Hepatocyte (in vitro differentiated cells): Measurements from ENCODE around the gene MTG2.

Experiments used
- EZH2 ChIP-seq: fragments of 200-600 bp; sonication (generic); IDR thresholded peaks from 2 replicates; pipeline ENCODE4 v1.6.1; 2016; ENCODE audit warnings: antibody characterized with exemption, mild to moderate bottlenecking, borderline replicate concordance
- TF ChIP-seq, protein P1 (sequence below): fragments of 200-600 bp; sonication (generic); IDR thresholded peaks from 2 replicates; pipeline ENCODE4 v1.5.1; 2016; ENCODE audit warnings: antibody characterized with exemption, mild to moderate bottlenecking; ENCODE audit not compliant: poor library complexity

DNA sequence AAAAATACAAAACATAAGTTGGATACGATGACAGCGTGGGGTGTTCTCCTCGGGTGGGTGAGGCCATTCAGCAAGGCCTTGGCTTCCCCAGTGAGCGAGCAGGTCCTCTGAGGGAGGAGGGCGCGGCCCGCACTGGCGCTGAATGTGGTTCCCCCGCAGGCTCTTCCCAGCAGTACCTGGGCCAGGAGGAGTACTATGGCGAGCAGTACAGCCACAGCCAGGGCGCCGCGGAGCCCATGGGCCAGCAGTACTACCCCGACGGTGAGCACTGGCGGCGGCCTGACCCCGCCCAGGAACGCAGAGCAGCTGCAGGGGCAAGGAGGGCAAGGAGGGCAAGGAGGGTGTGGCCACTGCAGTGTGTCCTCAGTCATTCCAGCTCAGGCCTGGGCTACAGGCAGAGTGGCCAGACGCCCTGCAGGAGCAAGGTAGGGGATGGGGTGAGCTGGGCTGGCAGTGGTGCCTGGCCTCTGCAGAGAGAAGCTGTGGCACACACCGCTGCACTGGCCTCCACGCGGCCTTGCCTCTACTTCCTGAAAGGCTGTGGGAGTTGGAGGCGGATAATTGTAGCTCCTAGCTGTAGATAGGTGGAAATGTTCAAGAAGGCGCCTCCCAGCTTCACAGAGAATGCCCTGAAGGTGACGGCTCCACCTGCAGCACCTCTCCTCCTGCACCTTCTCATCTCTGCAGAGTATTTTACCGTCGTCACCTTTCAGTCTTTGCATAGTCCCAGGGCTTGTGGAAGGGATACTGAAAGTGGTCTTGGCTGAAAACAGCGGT, 18.7 kb upstream of the MTG2 start:
- TF ChIP-seq, protein P1, sequence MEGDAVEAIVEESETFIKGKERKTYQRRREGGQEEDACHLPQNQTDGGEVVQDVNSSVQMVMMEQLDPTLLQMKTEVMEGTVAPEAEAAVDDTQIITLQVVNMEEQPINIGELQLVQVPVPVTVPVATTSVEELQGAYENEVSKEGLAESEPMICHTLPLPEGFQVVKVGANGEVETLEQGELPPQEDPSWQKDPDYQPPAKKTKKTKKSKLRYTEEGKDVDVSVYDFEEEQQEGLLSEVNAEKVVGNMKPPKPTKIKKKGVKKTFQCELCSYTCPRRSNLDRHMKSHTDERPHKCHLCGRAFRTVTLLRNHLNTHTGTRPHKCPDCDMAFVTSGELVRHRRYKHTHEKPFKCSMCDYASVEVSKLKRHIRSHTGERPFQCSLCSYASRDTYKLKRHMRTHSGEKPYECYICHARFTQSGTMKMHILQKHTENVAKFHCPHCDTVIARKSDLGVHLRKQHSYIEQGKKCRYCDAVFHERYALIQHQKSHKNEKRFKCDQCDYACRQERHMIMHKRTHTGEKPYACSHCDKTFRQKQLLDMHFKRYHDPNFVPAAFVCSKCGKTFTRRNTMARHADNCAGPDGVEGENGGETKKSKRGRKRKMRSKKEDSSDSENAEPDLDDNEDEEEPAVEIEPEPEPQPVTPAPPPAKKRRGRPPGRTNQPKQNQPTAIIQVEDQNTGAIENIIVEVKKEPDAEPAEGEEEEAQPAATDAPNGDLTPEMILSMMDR: no peak
- TF ChIP-seq EZH2: no peak
